NCI-H2227 (cell line): Measurements from ENCODE around the gene WDR73.

Experiments used
- DNase-seq: peaks from one replicate; lab custom pipeline; 2025; ENCODE audit not compliant: unreplicated experiment; lab: John Stamatoyannopoulos, UW

The WDR73 gene

DNA sequence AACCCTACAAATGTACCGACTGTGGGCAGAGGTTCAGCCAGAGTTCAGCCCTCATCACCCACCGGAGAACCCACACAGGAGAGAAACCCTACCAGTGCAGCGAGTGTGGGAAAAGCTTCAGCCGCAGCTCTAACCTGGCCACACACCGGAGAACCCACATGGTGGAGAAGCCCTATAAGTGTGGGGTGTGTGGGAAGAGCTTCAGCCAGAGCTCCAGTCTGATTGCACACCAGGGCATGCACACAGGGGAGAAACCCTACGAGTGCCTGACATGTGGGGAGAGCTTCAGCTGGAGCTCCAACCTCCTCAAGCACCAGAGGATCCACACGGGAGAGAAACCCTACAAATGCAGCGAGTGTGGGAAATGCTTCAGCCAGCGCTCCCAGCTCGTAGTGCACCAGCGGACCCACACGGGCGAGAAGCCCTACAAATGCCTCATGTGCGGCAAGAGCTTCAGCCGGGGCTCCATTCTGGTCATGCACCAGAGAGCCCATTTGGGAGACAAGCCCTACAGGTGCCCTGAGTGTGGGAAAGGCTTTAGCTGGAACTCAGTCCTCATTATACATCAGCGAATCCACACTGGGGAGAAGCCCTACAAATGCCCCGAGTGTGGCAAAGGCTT is 32.6 kb downstream of the WDR73 start:
- no peak for DNase-seq

DNA sequence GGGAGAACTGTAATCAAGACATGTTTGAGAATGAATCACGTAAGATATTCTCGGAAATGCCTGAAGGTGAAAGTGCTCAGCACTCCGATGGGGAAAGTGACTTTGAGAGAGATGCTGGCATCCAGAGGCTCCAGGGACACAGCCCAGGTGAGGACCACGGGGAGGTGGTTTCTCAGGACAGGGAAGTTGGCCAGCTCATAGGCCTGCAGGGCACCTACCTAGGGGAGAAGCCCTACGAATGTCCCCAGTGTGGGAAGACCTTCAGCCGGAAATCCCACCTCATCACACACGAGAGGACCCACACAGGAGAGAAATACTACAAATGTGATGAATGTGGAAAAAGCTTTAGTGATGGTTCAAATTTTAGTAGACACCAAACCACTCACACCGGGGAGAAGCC is 33.5 kb downstream of the WDR73 start:
- no peak for DNase-seq

DNA sequence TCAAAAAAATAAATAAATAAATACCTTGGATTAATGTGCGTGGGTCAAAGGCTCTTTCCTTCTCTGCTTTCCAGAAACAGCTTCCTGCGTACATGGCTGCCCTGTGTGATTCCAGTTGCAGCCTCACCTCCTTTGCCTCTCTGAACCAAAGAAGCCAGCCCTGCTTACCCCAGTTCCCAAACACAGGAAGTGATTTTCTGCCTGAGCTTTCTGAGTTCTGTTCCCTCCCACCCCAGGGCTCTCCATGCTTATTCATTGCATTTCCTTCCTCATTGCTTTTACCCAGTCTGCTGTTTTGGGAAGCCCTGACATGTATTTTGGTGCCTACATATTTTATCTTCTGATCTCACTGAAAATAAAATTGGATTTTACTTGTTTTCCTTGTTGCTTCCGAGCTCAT is 37.8 kb downstream of the WDR73 start:
- no peak for DNase-seq

DNA sequence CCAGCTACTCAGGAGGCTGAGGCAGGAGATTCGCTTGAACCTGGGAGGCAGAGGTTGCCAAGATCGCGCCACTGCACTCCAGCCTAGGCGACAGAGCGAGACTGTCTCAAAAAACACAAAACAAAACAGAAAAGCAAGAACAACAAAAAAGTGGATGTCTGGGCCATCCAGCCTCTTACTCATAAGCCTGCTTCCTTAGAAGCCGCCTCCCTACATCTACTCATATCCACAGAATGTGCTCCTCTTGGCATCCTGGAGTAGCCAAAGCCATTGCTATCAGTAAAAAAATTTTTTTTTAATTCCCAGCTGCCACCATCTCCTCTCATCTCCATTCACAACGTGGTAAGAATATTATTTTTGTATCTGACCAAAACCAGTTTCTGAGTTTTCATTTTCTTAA is 42.5 kb downstream of the WDR73 start:
- no peak for DNase-seq

DNA sequence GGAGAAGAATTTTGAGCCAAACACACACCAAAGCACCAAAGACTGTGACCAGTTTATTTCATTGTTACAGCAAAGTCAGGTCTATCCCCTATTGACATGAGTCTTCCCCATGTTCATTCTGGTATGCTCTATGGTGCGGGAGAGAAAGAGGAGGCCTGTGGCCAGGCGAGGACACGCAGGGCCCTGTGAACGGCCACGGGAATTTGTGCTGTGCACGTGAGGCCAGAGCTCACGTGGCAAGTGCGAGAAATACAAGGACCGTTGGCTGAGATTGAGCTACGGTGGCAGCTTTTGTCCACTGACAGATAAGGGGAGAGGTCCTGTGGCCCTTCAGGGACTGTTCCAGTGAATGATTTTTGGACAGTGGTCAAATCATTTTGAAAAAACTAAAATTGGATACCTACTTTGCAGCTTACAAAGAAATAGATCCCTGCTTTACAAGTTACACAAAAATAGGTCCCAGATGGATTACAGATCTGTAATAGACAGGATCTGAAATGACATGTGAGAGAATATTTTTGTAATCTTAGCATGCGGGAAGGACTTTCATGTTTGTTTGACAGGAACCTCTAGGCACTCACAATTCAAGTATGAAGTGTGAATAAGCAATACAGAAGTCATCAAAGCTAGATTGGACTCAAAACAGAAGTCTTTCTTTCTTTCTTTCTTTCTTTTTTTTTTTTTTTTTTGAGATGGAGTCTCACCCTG is 44.1 kb downstream of the WDR73 start:
- DNase-seq, result no peak

DNA sequence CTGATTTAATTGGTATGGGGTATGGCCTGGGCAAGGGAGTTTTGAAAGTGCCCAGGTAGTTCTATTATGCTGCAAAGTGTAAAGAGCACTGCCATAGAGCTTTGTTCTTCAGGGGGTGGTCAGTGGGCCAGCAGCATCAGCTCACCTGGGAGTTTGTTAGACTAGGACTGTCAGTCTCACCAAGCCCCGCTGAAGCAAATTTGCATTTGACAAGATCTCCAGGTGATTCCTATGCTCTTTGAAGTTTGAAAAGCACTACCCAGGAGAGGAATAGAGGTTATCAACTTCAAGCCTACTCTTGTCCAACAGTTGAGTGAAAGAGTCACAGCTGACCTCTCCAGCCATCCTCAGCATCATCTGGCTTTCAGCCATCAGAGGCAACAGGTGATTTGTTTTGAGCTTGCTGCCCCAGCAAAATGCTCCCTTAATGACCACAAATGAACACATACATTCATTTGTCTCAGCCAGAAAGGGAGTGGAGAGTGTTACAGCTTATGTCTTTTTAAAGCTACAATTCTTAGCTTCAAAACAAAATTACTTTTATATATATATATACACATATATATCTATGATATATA is 45.3 kb downstream of the WDR73 start:
- no peak for DNase-seq

DNA sequence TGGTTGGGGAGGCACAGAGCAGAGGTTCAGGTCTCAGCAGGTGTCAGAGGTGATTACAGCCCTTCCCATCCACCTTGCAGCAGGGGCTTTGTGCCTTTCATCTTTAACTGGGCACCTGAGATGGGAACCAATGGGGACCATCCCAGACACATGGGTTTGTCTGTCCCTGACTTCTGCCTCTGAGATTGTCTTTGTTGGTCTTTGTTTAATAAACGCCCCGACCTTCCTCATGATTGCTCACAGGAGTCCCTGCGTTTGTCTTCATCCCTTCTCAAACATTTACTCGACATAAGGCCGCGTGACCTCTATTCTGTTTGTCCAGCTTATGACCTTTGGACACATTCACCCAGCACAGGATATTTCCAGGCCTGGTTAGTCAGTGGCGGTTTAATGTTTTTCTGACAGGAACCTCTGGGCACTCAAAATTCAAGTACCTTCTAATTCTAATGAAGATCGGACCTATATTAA is 47.4 kb downstream of the WDR73 start:
- DNase-seq, result no peak

DNA sequence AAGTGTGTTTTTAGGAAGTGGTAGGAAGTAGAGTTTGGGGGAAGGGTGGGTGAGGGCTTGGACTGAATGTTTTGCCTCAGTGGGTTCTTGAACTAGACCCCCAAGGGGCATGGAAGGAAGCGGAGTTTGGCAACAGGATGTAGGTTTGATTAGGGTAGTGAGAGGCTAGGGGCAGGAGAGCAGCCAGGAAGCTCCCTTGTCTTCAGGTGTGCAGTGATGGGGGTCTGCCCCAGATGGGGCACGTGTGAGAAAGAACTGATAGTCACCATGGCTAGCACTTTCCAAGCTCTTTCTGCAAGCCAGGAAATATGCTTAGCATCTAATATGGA is 48.6 kb downstream of the WDR73 start:
- DNase-seq, result no peak

DNA sequence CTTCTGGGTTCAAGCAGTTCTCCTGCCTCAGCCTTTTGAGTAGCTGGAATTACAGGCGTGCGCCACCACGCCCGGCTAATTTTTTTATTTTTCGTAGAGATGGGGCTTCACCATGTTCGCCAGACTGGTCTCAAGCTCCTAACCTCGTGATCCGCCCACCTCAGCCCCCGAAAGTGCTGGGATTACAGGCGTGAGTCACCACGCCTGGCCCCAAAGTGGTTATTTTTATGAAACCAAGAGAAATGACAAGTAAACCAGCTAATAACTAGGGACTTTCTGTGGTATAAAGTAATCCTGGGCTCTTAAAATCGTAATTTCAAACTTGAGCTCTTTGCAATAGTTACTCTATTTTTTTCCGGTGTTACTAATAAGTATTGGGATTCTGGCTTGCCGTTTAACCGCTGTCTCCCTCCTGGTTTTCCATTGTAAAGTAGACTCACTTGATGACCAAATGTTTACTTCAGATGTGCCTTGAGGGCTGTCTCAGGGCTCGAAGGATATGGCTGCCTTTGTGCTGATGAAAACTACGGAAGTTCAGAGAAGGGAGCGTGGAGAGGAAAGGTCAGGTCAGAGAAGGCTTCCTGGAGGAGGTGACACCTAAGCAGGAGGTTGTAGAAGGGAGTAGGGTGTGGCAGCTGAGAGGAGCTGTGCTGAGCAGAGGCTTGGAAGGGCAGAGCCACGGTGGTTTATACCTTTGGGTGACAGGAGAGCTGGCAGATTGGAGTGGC is 49.1 kb downstream of the WDR73 start:
- no peak for DNase-seq

DNA sequence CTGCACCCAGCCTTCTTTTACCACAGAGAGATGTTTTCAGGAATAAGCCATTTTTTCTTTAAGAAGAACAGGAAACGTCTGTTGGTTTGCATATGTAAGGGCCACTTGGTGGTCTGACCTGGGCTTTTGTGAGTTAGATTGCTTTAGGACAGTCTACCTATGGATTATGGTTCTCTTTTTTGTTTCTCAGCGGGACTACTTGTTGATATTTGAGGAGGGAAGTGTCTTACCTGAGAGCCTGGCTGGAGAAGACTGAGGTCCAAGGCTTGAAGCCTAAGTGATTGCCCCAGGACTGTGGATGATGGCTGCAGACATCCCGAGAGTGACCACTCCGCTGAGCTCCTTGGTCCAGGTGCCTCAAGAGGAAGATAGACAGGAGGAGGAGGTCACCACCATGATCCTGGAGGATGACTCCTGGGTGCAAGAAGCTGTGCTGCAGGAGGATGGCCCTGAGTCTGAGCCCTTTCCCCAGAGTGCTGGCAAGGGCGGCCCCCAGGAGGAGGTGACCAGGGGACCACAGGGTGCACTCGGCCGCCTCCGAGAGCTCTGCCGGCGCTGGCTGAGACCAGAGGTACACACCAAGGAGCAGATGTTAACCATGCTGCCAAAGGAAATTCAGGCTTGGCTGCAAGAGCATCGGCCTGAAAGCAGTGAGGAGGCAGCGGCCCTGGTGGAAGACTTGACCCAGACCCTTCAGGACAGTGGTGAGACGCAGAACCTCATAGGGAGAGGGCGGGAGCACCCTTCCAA is 50.3 kb downstream of the WDR73 start:
- DNase-seq, result no peak

DNA sequence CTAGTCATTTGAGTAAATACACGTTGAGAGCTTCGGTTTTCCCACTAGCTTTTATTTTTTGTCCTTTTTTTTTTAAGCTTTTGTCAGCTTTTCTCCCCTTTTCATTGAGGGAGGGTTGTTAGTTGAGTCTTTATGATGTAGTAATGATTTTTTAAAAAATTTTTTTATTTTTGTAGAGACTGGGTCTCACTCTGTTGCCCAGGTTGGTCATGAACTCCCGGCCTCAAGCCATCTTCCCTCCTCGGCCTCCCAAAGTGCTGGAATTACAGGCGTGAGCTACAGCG is 52.6 kb downstream of the WDR73 start:
- DNase-seq, result no peak

DNA sequence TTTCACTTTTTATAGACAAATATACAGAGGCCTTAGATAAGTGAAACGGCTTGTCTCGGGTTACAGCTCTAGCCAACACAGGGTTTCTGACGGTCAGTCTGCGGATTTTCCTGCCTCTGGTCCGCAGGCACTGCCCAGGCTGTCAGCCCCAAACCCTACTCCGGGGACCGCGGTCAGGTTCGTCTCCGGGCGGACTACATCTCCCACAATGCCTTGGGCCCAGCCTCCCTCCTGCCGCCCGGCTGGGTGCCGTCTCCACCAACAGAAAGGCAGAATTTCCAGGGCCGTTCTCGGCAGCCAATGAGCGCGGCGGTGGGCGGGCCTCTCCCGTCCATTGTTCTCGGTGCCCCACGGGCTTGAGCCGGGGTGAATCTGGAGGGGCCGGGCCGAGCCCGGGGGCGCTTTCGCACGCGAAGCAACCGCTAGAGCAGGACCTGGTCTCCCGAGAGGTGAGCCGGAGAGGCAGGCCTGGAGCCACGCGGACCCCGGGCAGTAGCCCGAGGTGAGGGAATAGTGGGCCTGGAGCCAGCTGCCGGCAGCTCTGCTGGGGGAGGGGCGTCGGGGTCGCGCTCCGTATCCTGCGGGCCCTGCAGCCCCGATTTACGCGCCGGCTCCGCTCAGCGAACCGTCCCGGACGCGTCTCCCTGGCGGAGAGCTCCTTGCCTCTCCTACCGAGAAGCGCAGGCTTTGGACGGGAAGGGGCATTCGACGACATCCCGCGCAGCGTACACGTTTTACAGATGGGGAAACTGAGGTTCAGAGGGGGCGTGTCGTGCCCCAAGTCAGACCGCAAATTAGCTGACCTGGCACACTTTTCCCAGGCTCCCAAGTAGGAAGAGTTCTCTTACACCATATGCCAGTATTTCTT is 53.2 kb downstream of the WDR73 start, which contains the start of gene ZSCAN2:
Gene ZSCAN2 (plus strand): TSS at position 323 of the 868 bp plus-strand sequence. CDS start 2,919 bp downstream, outside the sequence.
- peak; percentile 94 for DNase-seq

DNA sequence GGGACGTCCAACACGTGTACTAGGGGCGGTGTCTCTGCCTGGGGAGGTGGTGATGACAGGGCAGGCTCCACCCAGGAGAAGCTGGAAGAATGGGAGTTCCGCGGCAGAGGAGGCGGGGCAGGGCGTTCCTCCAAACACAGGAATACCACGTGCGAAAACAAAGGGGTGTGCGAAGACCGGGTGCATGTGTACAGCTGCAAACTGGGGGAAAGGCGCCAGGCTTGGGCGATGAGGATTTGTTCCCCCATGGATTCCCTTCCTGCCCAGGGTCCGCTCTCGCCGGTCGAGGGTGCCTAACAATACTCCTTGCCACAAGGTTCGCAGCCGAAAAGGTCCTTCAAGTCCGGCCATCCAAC is 53.8 kb downstream of the WDR73 start:
- DNase-seq, result peak; percentile 79

DNA sequence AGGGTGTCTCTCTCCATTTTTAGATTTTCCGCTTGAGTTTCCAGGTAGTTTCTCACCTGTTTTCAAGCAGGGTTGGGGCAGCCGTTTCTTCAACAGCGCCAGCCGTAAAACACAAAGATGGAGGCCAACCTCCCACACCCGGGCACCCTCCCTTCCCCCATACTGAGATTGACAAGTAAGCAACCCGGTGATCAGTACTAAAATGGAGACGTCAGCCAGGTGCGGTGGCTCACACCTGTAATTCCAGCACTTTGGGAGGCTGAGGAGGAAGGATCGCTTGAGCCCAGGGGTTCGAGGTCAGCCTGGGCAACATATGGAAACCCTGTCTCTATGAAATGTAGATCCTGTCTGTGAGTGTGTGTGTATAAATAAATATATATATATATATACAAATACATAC is 54.2 kb downstream of the WDR73 start:
- no peak for DNase-seq

DNA sequence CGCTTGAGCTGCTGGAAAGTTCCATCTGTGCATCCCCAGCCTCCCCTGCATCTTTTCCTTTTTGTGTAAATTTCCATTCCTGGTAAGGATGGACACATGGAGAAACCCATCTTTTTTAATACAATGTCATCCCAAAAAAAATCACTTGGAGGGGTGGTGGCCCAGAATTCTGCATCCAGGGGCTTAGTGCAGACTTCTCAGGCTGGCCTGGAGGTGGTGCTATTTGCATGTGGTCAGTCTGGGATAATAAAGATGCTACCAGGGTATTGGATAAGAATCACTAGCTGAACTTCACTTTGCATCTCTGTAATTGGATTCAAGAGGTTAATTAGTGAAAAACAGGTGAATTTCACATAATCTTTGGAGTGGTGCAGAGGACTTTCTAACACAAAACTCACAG is 55.1 kb downstream of the WDR73 start:
- peak; percentile 6 for DNase-seq

DNA sequence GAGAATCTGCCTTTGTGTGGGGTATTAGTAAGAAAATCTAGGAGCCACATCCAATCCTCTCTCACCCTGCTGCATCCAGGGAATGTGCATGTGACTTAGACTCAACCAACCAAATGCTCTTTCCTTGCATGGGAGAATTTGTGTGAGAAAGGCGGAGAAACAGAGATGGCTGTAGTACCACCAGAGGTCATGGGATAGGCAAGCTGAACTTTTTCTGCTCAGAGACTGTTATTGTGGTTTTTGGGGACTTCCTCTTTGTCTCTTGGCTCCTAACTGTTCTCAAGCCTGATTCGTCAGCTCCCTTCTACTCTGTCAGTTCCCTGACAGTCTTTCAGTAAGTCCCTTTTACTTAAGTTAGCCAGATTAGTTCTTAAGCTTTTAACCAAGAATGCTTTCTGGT is 55.8 kb downstream of the WDR73 start:
- DNase-seq, result no peak

DNA sequence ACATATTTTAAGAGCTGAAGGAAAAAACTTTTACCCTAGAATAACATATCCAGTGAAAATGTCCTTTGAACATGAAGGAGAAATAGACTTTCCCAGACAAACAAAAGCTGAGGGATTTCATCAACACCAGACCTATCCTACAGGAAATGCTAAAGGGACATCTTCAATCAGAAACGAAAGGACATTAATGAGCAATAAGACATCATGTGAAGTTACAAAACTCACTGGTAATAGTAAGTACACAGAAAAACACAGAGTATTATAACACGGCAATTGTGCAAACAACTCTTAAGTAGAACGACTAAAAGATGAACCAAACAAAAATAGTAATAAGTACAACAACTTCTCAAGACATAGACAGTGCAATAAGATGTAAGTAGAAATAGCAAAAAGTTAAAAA is 56.8 kb downstream of the WDR73 start:
- no peak for DNase-seq

DNA sequence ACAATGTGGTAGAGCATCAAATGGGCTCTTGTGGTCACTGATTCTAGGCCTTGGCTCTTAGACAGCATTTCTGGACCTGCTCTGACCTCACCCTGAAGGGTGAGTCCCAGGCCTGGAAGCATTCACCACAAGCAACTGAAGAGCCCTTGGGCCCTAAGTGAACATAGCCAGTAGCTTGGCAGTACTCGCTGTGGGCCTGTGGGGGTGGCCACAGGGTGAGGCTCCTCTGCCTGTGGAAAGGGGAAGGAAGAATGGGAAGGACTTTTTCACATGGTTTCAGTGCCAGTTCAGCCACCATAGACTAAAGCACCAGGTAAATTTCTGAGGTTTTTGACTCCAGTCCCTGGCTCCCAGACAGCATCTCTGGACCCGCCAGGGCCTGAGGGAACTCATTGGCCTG is 58.4 kb downstream of the WDR73 start:
- no peak for DNase-seq

DNA sequence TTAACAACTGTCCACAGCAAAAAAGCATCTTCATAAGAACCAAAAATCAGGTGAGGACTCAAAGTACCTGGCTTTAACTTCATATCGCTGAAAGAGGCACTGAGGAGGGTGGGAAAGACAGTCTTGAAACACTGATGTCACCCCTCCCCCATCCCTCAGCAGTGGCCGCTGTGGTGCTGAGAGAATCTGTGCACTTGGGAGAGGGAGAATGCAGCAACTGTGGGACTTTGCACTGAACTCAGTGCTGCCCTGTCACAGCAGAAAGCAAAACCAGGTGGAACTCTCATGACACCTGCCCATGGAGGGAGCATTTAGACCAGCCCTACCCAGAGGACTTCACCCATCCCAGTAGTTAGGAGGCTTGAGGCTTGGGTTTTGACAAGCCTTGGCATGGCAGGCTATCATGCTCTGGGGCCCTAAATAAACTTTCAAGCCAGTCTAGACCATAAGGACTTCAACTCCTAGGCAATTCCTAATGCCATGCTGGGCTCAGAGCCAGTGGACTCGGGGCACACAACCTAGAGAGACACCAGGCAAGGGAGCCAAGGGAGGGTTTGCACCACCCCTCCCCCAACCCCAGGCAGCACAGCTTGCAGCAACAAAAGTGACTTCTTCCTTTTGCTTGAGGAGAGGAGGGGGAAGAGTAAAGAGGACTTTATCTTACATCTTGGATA is 59.3 kb downstream of the WDR73 start:
- DNase-seq, result no peak

DNA sequence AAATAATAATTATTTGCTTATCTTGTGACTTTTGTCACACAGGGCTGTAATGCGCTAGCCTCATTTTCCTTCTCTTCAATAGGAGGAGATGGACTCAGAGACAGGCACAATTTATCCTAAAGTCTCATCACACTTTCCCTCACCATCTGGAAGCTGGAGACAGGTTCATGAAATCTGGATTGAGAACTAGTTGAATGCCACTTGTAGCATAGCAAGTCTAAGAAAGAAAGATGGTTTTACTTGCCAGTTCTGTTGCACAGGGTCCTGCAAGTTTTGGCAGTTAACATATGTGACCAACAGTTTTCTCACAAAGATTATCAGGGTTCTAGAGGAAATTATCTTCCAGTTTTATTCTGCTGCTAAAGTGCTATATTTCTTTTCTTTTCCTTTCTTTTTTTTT is 62.3 kb downstream of the WDR73 start:
- DNase-seq, result no peak
